SW480 (cell line): Measurements from ENCODE around the gene PRKCZ.
A peak's percentile ranks its signal among the peaks of the same experiment; 100 is the strongest.

Source experiments
- DNase-seq: peaks from one replicate; pipeline ENCODE4 v3.0.0-alpha.2; 2016; ENCODE audit warnings: low spot score

Gene PRKCZ

GRCh38 chr1:2024887-2025286 is 25.3 kb upstream of the PRKCZ start:
- DNase-seq, result no peak

GRCh38 chr1:2025491-2025981 is 24.7 kb upstream of the PRKCZ start:
- DNase-seq, result no peak

GRCh38 chr1:2027961-2028583 is 22.1 kb upstream of the PRKCZ start:
- DNase-seq, result no peak

- DNase-seq, result no peak
Observed at GRCh38 chr1:2028870-2029560, 21.2 kb upstream of the PRKCZ start.

- DNase-seq, result no peak
Observed at GRCh38 chr1:2029561-2029960, 20.6 kb upstream of the PRKCZ start.

- no peak for DNase-seq
Observed at GRCh38 chr1:2030076-2030871, 19.9 kb upstream of the PRKCZ start.

GRCh38 chr1:2031546-2032540 is 18.4 kb upstream of the PRKCZ start:
- no peak for DNase-seq

DNA sequence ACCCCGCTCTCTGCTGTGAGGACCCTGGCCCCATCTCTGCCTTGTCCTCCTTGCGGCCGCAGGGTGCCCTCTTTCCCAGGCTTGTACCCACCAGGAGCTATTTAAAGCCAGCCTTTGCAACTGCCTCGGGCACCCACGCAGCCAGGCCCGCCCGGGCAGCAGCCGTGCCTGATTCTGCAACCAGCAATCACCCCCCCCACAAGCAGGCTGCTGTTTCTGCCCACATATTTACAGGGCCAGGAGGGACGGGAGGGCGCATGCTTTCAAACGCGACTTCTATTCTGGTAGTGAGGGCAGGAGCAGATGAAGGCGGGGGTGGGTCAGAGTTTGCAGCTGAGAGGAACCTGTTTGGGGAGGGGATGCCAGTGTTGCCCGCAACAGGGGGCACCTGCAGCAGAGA is 17.5 kb upstream of the PRKCZ start:
- no peak for DNase-seq

DNA sequence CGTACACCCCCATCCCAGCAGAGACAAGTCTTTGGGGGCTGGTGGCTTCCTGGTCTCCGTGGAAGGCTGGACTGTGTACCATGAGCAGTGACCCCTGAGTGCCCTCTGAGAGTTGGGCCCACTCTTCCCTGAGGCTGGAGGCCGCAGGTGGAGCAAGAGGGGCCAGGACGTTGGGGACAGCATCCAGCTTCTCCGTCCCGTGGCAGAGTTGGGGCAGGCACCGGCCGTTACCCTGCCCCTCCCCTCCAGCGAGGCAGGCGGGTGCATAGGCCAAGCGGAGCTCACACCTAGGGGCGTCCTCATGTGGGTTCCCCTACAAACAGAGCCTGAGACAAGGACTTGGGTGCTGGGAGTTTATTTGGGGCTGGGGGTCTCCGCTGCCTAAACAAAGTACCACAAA is 17.0 kb upstream of the PRKCZ start:
- DNase-seq, result no peak

DNA sequence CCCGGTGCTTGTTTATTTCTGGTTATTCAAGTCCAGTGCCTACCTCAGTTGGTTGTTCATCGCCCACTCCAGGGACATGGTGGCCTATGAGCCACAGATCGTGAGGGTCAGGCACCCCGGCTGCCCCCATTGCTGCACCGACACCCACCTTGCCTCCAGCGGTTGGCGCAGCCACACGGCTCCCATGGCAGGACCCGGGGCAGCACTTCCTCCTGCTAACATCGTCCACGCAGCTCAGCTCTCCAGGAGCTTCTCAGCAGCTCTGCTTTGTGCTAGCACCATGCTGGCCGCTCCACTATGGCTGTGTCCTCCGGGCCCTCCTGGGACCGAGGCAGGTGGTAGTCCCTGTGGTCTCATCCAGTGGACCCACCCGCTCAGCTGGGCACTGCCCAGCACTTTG is 13.9 kb upstream of the PRKCZ start:
- DNase-seq, result no peak

DNA sequence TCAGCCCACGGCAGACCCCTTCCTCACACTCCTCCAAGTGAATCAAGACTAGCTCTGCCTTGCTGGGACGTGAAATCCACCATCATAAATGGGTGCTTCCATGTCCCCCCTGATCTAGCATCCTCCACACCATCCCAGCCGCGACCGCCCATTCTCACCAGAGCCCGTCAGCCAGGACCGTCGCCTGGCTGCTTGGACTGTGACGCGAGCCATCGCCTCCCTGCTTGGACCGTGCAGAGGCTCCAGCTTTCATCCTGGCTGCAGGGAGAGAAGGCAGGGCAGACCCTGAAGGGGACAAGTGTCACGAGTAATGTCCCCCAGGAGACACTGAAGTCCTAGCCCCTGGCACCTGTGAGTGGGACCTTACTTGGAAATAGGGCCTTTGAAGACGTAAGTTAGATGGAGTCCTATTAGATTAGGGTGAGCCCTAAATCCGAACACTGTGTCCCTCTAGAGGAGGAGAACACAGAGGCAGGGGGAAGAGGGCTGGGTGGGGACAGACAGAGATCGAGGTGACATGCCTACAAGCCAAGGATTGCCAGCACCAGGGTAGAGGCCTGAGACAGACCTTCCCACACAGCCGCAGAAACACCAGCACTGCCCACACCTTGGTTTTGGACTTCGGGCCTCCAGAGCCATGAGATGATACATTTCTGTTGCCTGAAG is 12.8 kb upstream of the PRKCZ start:
- no peak for DNase-seq

DNA sequence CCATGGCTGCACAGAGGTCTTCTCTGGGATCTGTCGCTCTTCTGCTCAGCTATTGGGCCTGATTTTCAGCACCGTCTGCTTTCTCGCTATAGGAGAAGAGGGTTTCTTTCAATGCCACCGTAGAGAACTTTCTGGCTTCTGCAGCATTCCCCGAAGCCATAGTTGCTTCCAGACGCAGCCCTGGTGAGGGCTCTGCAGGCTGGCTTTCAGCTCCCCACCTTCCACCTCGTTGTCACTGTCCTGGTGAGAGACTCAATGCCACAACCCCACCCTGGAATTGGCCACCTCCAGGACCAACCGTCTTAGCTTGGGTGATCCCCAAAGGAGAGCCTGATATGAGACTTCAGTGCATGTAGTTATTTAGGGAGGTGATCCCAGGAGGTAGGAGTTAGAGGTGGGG is 12.0 kb upstream of the PRKCZ start:
- DNase-seq, result no peak

DNA sequence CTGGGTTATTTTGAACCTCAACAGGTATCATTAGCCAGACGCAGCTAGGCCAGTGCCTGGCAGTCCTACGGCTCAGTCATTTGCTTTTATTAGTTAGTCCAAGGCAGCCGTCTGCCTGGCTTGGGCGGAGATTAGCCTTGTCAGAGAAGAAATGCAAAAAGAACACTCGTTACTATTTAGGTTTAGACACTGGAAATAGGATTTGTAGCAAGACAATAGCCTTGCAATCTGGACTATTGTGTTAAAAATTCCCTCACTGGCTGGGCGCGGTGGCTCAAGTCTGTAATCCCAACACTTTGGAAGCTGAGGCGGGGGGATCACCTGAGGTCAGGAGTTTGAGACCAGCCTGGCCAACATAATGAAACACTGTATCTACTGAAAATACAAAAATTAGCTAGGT is 11.0 kb upstream of the PRKCZ start:
- no peak for DNase-seq

- DNase-seq, result no peak
Observed at GRCh38 chr1:2041305-2041704, 8.9 kb upstream of the PRKCZ start.

DNA sequence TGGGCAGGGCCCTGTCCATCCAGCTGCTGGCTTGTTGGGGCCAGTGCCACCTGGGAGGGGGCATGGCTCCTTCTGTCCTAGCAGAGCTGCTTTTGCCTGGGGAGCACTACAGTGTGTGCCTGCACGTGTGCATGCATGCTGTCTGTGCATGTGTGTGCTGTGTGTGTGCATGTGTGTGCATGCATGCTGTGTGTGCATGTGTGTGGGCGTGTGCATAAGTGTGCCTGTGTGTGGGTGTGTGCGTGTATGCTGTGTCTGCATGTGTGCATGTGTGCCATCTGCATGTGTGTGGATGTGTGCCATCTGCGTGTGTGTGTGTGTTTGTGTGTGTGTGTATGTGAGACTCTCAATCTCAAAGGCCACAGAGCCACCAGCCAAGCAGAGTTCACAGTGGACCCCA is 8.3 kb upstream of the PRKCZ start:
- DNase-seq, result no peak

DNA sequence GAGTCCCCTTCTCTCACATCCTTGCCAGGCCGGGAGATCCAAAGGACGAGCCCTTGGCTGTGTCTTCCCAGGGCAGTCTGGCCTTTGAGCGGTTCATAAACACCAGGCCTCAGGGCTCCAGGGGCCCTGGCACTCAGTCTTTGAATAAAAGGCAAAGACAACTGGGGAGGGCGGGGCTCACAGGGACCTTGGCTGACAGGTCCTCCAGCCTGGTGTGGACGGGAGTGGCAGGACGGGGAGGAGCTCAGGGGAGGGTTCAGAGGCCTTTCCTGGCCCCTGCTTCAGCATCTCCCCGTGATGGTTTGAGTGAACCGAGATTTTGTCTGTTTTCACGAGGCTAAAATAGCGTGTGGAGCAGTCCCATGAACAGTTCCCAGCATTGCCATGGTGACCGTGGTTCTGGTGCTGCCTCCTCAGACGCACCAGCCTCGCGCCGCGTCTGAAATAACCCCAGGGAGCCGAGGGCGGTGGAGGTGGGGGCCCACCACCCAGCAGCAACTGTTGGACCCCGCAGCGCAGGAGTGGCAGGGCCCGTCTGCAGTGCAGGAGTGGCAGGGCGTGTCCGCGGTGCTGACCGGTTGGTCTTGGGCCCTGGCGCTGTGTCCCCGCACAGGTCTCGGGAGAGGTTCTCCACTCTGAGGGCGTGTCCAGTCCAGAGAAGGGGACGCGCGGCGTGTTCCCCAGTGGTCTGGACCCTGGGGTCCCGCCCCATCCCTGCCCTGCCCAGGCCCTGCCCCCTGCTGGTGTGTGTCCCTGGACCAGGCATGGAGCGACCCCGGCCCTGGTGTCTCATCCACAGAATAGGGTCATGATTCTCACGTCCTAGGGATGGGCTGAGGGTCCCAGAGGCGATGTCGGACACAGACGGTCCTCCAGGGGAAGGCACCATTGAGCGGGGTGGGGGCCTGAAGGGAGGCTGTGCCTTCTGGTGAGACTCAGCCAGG is 7.1 kb upstream of the PRKCZ start:
- DNase-seq, result peak; percentile 34

GRCh38 chr1:2043886-2044285 is 6.3 kb upstream of the PRKCZ start:
- no peak for DNase-seq

DNA sequence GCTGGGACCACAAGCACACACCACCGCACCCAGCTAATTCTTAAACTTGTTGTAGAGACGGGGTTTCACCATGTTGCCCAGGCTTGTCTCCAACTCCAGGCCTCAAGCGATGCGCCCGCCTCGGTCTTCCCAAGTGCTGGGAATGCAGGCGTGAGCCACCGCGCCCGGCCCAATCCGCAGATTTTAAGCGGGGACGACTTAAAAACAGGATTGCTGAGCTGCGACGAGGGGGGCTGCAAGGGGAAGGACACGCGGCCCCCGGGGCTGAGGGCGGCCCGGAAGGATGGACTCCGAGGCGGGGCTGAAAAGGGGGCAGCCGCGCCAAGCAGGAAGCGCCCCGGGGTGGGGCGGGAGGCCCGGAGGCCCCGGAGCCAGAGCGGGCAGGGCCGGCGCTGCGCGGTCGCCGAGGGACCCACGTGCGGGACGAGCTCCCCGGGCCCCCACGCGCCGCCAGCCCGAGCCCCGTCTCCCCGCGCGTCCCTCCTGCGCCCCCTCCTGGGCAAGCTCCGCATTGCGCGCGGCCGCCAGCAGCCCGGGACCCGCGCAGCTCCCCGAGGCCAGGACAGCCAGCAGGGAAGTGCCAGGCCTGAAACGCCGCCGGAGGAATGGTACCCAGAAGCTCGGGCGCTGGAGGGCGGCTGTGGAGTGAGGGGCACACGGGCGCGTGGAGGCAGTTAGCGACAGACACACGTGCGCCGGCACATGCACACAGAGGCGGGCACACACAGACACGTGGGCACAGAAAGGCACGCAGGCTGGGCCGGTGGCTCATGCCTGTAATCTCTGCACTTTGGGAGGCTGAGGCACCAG is 5.5 kb upstream of the PRKCZ start:
- peak; percentile 25 for DNase-seq

- DNase-seq, result no peak
Observed at GRCh38 chr1:2045468-2046173, 4.6 kb upstream of the PRKCZ start.
